Lower lobe of right lung (tissue), 2 donors: ENCODE results near the gene ZNF148. TPM values are rescaled to one million over a fixed set of nuclear protein-coding genes. Genes with fewer than 3 reads are reported as not detected.
"Not testable (repeated sequence)": the region's sequence is repeated elsewhere in the genome, so short reads cannot be mapped to it uniquely, and the experiment has no call there.

Source experiments
- ATAC-seq, 2 donors: fragments of 200-7000 bp; cut with Tn5 transposase; one replicate each; pipeline ENCODE4 v1.9.1; 2020 to 2022; ENCODE audit warnings: mild to moderate bottlenecking in 2 of 2, moderate library complexity in 2 of 2
- DNase-seq: peaks from one replicate; pipeline ENCODE4 v3.0.0-alpha.2; 2020
- H3K27ac ChIP-seq: fragments of 200-600 bp; one replicate; pipeline ENCODE4 v1.8.0; 2022
- H3K27me3 ChIP-seq: fragments of 200-600 bp; one replicate; pipeline ENCODE4 v1.8.0; 2022; ENCODE audit warnings: low read depth
- H3K36me3 ChIP-seq: fragments of 200-600 bp; one replicate; pipeline ENCODE4 v1.8.0; 2022; ENCODE audit warnings: mild to moderate bottlenecking
- H3K4me1 ChIP-seq: fragments of 200-600 bp; one replicate; pipeline ENCODE4 v1.8.0; 2022
- H3K4me3 ChIP-seq: fragments of 200-600 bp; one replicate; pipeline ENCODE4 v1.8.0; 2022; ENCODE audit warnings: mild to moderate bottlenecking
- H3K9me3 ChIP-seq: fragments of 200-600 bp; one replicate; pipeline ENCODE4 v1.8.0; 2022
- CTCF ChIP-seq: fragments of 200-600 bp; IDR thresholded peaks from one replicate; pipeline ENCODE4 v1.8.0; 2022; ENCODE audit warnings: antibody characterized with exemption, mild to moderate bottlenecking
- intact Hi-C: fragments of 100-400 bp; cut with DNase I; formaldehyde crosslinking; loops from one replicate; pipeline ENCODE4 v1.11.0; 2022
- total RNA-seq: library from RNA; stranded (reverse); fragmentation: NEBNext Ultra II Directional; extraction: Animal tissue kit (Norgen Biotek cat#: 25700); gene quantifications from one replicate; pipeline ENCODE4 v1.2.1, GENCODE V29; 2021
- donor health status: DM: no; HTN: yes; CAD: no; lungs with severe emphysema.

Gene ZNF148
- total RNA-seq, 1 donor from 2014 or later: 48.2 TPM

GRCh38 chr3:125349055-125349454, 26.1 kb downstream of the ZNF148 start:
- intact Hi-C loops: no loop called here
- no peak for ATAC-seq
- Histone ChIP-seq H3K36me3 (no peaks in the 10 kb centered on the region), H3K4me3 (no peak overlapping the region), H3K27ac (no peak overlapping the region), H3K4me1 (peaks cover 15% of the 10 kb centered on the region), H3K27me3 (no peaks in the 10 kb centered on the region), H3K9me3 (peaks cover 4% of the 10 kb centered on the region)
- no peak for TF ChIP-seq CTCF
- no peak for DNase-seq

GRCh38 chr3:125343367-125343766, 31.8 kb downstream of the ZNF148 start:
- H3K9me3 ChIP-seq: peaks cover 10% of the 10 kb centered on the region
- ATAC-seq, H3K36me3 ChIP-seq, intact Hi-C loops, H3K4me3 ChIP-seq, H3K27me3 ChIP-seq, DNase-seq, H3K4me1 ChIP-seq, H3K27ac ChIP-seq: not testable (repeated sequence)

GRCh38 chr3:125340121-125340520, 35.0 kb downstream of the ZNF148 start:
- Histone ChIP-seq H3K4me3 (no peak overlapping the region), H3K27ac (no peak overlapping the region), H3K36me3 (no peaks in the 10 kb centered on the region), H3K4me1 (peaks cover 11% of the 10 kb centered on the region), H3K9me3 (peaks cover 6% of the 10 kb centered on the region), H3K27me3 (no peaks in the 10 kb centered on the region)
- intact Hi-C loops: no loop called here
- TF ChIP-seq CTCF: no peak
- DNase-seq (no peak), ATAC-seq (no peak)

- H3K27me3 ChIP-seq: no peaks in the 10 kb centered on the region
- ATAC-seq (no peak), DNase-seq (no peak)
- TF ChIP-seq CTCF: no peak
- H3K9me3 ChIP-seq: peaks cover 6% of the 10 kb centered on the region
- intact Hi-C loops: no loop called here
- H3K4me3 ChIP-seq: no peak overlapping the region
- H3K27ac ChIP-seq: no peak overlapping the region
- peaks cover 21% of the 10 kb centered on the region for H3K4me1 ChIP-seq
- no peaks in the 10 kb centered on the region for H3K36me3 ChIP-seq
Measured at GRCh38 chr3:125337506-125337905, 37.6 kb downstream of the ZNF148 start.

GRCh38 chr3:125334675-125335560, 40.2 kb downstream of the ZNF148 start:
- no peaks in the 10 kb centered on the region for H3K9me3 ChIP-seq
- no peaks in the 10 kb centered on the region for H3K27me3 ChIP-seq
- intact Hi-C loops: no loop called here
- TF ChIP-seq CTCF: no peak
- peaks cover 21% of the 10 kb centered on the region for H3K4me1 ChIP-seq
- H3K4me3 ChIP-seq: no peak overlapping the region
- H3K27ac ChIP-seq: no peak overlapping the region
- peaks cover 5% of the 10 kb centered on the region for H3K36me3 ChIP-seq
- no peak for DNase-seq
- no peak for ATAC-seq

- Histone ChIP-seq H3K4me3 (no peak overlapping the region), H3K27ac (no peak overlapping the region), H3K9me3 (no peaks in the 10 kb centered on the region), H3K36me3 (peaks cover 12% of the 10 kb centered on the region), H3K27me3 (no peaks in the 10 kb centered on the region), H3K4me1 (peaks cover 21% of the 10 kb centered on the region)
- TF ChIP-seq CTCF: no peak
- no peak for ATAC-seq
- intact Hi-C loops: no loop called here
- DNase-seq: no peak
Measured at GRCh38 chr3:125332504-125332903, 42.6 kb downstream of the ZNF148 start.
